A549 treated with GW870086 at 1 μM for 4 hours (cell line): ENCODE results near the gene NME4. TPM values are rescaled to one million over a fixed set of nuclear protein-coding genes. Genes with fewer than 3 reads are reported as not detected.

Experiments
- total RNA-seq: library from RNA; stranded (reverse); fragments of 200-300 nt; extraction: Qiagen RNA extraction; gene quantifications from 5 replicates; pipeline ENCODE4 v1.2.3, GENCODE V29; 2022; ENCODE audit warnings: low read depth

Gene NME4
- total RNA-seq, result 291 to 435 TPM (median 419 TPM) in 5 replicates

GRCh38 chr16:397135-397661 lies at the start of gene NME4:
TSS of gene NME4 (plus strand) at chr16:397199. CDS start at chr16:397223, 24 bp downstream.

GRCh38 chr16:352547-353403 lies 44.2 kb upstream of the NME4 start, which contains the start of gene AXIN1:
TSS of gene AXIN1 (minus strand) at chr16:352723. CDS start at chr16:347025, 5,698 bp downstream.

DNA sequence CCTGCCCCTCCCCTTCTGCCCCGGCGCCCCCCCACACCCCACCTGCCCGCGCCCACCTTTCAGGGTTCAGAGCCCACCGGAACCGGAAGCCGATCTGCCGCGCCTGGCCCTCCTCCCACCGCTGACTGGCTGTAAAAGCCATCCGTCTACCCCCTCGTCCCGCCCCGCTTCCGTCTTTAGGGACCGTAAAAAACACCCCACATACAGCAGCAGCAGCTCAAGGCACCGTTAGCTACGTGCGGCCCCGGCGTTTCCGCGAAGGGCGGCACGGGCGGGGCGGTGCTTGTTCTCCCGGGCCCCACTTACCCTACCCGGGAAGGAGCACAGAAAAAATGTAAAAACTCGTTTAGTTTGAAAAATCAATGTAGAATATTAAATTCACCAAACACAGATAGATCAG lies 26.6 kb upstream of the NME4 start, which contains the start of gene MRPL28:
Gene MRPL28, minus strand, starts transcription at position 96 of the 400 bp plus-strand sequence. CDS start 320 bp downstream, outside the sequence.

DNA sequence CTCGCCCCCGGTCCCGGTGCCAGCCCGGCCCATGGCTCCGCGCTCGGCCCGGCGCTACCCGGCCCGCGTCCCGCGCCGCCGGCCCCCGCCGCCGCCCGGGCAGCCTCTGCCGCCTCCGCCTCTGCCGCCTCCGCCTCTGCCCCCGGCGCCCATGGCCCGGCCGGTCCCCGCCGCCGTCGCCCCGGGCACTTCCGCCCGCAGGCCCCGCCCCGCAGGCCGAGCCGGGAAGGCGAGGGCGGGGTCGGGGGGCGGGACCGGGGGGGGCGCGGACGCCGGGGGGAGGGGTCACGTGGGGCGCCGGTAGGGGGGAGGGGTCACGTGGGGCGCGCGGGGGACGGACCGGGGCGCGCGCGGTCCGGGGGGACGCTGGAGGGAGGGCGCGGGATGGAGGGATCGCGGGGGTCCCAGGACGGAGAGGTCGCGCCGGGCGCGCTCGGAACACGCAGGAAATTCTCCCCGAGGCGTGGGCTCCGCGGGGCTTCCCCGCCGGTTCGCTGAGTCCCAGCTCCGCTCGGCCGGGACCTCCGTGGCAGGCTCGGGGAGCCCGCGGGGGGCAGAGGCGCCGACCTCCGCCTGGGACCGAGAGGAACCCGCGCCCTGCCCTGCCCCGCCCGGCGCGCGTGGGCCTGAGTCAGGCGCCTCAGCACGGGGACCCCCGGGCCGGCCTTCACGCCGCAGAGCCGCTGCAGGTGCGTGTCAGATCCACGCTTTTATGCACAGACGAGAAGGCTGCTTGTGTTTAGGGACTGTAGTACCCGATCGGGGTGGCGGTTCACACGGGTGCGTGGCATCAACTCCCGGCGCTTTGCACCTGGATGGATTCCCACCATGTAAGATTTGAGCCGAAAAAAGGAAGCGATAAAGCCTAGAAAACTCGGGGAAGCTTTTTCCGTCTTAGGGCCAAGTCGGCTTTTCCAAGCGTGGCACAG lies 14.9 kb upstream of the NME4 start, which contains the start of gene PGAP6:
Gene PGAP6, minus strand, starts transcription at position 190 of the 929 bp plus-strand sequence. Its CDS starts 157 bp downstream, at position 33.

DNA sequence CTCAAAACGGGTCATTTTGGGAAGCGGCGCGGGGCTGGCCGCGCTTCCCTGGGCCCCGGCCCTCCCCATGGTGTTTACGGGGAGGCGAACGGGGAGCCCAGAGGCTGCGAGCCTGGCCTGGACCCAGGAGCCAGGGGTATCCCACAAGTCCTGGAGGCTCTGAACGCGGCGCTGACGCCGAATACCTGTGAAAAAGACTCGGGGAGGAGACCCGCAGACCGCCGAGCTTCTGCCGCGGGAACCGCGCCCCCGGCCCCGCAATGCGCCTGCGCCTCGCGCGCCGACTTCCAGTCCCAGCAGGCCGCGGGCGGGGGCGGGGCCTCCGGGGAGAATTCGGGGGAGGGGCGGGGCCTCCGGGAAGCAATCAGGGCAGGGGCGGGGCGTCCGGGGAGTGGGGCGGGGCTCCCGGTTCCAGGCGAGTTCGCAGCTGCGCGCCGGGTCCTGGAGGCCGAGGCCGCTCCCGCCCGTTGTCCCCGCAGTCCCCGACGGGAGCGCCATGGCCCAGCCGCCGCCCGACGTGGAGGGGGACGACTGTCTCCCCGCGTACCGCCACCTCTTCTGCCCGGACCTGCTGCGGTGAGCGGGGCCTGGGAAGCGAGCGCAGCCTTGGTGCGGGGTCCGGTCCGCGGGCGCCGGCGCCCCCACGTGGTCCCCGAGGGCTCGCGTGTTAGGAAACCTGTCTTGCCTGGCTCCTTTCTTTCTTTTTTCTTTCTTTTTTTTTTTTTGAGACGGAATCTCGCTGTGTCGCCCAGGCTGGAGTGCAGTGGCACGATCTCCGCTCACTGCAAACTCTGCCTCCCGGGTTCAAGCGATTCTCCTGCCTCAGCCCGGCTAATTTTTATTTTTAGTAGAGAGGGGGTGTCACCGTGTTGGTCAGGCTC lies 4.7 kb downstream of the NME4 start, which contains the start of gene DECR2:
Gene DECR2, plus strand, starts transcription at position 418 of the 881 bp plus-strand sequence. Its CDS starts 79 bp downstream, at position 497.

GRCh38 chr16:425082-425718 lies 28.2 kb downstream of the NME4 start, which contains the start of gene RAB11FIP3:
TSS of gene RAB11FIP3 (plus strand) at chr16:425649. CDS start at chr16:426007, 358 bp downstream.

Other genes with a start within 250 kb of the NME4 start
- gene HBZ, start 244.6 kb upstream of the NME4 start, total RNA-seq, result not detected in 5 replicates
- gene HBM, start 231.2 kb upstream of the NME4 start, total RNA-seq, result not detected in 5 replicates
- gene HBA2, start 224.3 kb upstream of the NME4 start, total RNA-seq, result 0.63 to 1.4 TPM in 2 of 5 replicates, not detected in the others
- 0.48 to 2.0 TPM (median 1.4 TPM) in 5 replicates for gene HBA1, start 220.5 kb upstream of the NME4 start, total RNA-seq
- 6.0 to 9.4 TPM (median 6.9 TPM) in 5 replicates for gene HBQ1, start 216.7 kb upstream of the NME4 start, total RNA-seq
- 41.6 to 48.8 TPM (median 45.7 TPM) in 5 replicates for gene LUC7L, start 167.8 kb upstream of the NME4 start, total RNA-seq
- gene FAM234A, start 162.4 kb upstream of the NME4 start, total RNA-seq, result 40.6 to 50.1 TPM (median 47.8 TPM) in 5 replicates
- gene RGS11, start 121.3 kb upstream of the NME4 start, total RNA-seq, result 3.9 to 5.5 TPM (median 5.0 TPM) in 5 replicates
- gene ARHGDIG, start 116.6 kb upstream of the NME4 start, total RNA-seq, result 1.7 to 3.2 TPM (median 2.5 TPM) in 5 replicates
- 0.18 to 0.51 TPM (median 0.44 TPM) in 5 replicates for gene PDIA2, start 114.0 kb upstream of the NME4 start, total RNA-seq
- gene AXIN1, start 44.5 kb upstream of the NME4 start, total RNA-seq, result 27.7 to 34.1 TPM (median 31.6 TPM) in 5 replicates
- gene MRPL28, start 26.7 kb upstream of the NME4 start, total RNA-seq, result 114 to 136 TPM (median 133 TPM) in 5 replicates
- gene PGAP6, start 15.2 kb upstream of the NME4 start, total RNA-seq, result 26.6 to 39.6 TPM (median 35.5 TPM) in 5 replicates
- 21.2 to 29.8 TPM (median 27.7 TPM) in 5 replicates for gene DECR2, start 4.7 kb downstream of the NME4 start, total RNA-seq
- gene RAB11FIP3, start 28.4 kb downstream of the NME4 start, total RNA-seq, result 24.0 to 30.6 TPM (median 26.9 TPM) in 5 replicates
- gene CAPN15, start 130.5 kb downstream of the NME4 start, total RNA-seq, result 44.2 to 76.6 TPM (median 71.4 TPM) in 5 replicates
- gene PRR35, start 163.2 kb downstream of the NME4 start, total RNA-seq, result 0.13 to 0.22 TPM (median 0.17 TPM) in 4 of 5 replicates, not detected in the other
- 0.15 to 0.51 TPM (median 0.29 TPM) in 5 replicates for gene NHLRC4, start 169.8 kb downstream of the NME4 start, total RNA-seq
- gene PIGQ, start 172.8 kb downstream of the NME4 start, total RNA-seq, result 33.1 to 39.4 TPM (median 38.6 TPM) in 5 replicates
- 12.8 to 19.7 TPM (median 16.9 TPM) in 5 replicates for gene RAB40C, start 192.9 kb downstream of the NME4 start, total RNA-seq
- 0.06 to 0.19 TPM (median 0.14 TPM) in 5 replicates for gene WFIKKN1, start 233.8 kb downstream of the NME4 start, total RNA-seq
- 90.6 to 140 TPM (median 135 TPM) in 5 replicates for gene METTL26, start 239.1 kb downstream of the NME4 start, total RNA-seq
- gene MCRIP2, start 244.6 kb downstream of the NME4 start, total RNA-seq, result 22.6 to 48.4 TPM (median 39.2 TPM) in 5 replicates